ENCODE measurements around the gene PSMG4.

The PSMG4 gene

GRCh38 chr6:3283641-3284435 is 25.1 kb downstream of the PSMG4 start:
- peak in 12 of 42 donors; percentile 1 to 30 (median 8) for DNase-seq
- intact Hi-C loops (cut with DNase I) = loop anchor here (5.0 to 10.0 kb wide), 3 partner anchors 51 to 711 kb away; no protein-coding TSS in a partner anchor

GRCh38 chr6:3284436-3284876 is 25.7 kb downstream of the PSMG4 start:
- DNase-seq = peak; percentile 42 to 85 (median 70)

GRCh38 chr6:3285049-3285639 is 26.4 kb downstream of the PSMG4 start:
- intact Hi-C loops (cut with DNase I) = loop anchor here (5.0 to 10.0 kb wide), 3 partner anchors 50 to 710 kb away; partner anchors contain the start of gene SLC22A23

More at GRCh38 chr6:3284436-3284876, 25.7 kb downstream of the PSMG4 start:
- intact Hi-C loops (cut with DNase I) = loop anchor here (5.0 to 10.0 kb wide), 3 partner anchors 50 to 710 kb away; no protein-coding TSS in a partner anchor

GRCh38 chr6:3285732-3286131 is 27.0 kb downstream of the PSMG4 start:
- intact Hi-C loops (cut with DNase I) = loop anchor here (5.0 to 10.0 kb wide), 3 partner anchors 49 to 709 kb away; partner anchors contain the start of gene SLC22A23
- peak in 10 of 42 donors; percentile 1 to 29 (median 7) for DNase-seq

More at GRCh38 chr6:3285049-3285639, 26.4 kb downstream of the PSMG4 start:
- DNase-seq = peak in 23 of 42 donors; percentile 3 to 69 (median 34)

GRCh38 chr6:3286641-3287171 is 28.0 kb downstream of the PSMG4 start:
- peak in 14 of 42 donors; percentile 2 to 36 (median 12) for DNase-seq
- intact Hi-C loops (cut with DNase I) = loop anchor here (5.0 to 10.0 kb wide), 3 partner anchors 48 to 708 kb away; partner anchors contain the start of gene SLC22A23

DNA sequence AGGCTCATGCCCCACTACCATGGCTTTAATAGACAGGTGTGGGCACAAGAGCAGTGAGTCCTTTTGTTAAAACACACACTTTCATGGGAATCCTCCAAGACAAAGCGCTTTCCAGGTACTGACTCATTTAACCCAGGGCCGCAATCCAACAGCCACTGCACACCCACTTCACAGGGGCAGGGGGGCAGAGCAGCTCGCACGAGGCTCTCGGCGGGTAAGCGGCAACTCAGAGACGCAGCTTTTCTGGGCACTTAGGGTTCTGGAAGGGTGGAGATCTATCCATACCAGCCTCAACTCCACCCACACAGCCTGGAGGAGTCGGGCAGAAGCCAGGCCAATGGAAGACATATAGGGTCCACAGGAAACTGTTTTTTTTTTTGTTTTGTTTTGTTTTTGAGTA is 28.6 kb downstream of the PSMG4 start:
- DNase-seq = peak in 15 of 42 donors; percentile 3 to 54 (median 20)
- intact Hi-C loops (cut with DNase I) = loop anchor here (5.0 to 10.0 kb wide), 3 partner anchors 47 to 707 kb away; partner anchors contain the start of gene SLC22A23

- intact Hi-C loops (cut with DNase I) = loop anchor here (5.0 to 10.0 kb wide), 3 partner anchors 47 to 707 kb away; partner anchors contain the start of gene SLC22A23
- DNase-seq = peak in 14 of 42 donors; percentile 1 to 25 (median 8)
Measured at GRCh38 chr6:3287976-3288707, 29.4 kb downstream of the PSMG4 start.

- peak in 16 of 42 donors; percentile 2 to 34 (median 12) for DNase-seq
- intact Hi-C loops (cut with DNase I) = loop anchor here (5.0 to 10.0 kb wide), 3 partner anchors 46 to 706 kb away; partner anchors contain the start of gene SLC22A23
Measured at GRCh38 chr6:3288711-3289663, 30.2 kb downstream of the PSMG4 start.

- DNase-seq = peak in 11 of 42 donors; percentile 4 to 35 (median 15)
- intact Hi-C loops (cut with DNase I) = loop anchor here (5.0 to 10.0 kb wide), 3 partner anchors 45 to 705 kb away; partner anchors contain the start of gene SLC22A23
Measured at GRCh38 chr6:3289664-3290055, 30.9 kb downstream of the PSMG4 start.

DNA sequence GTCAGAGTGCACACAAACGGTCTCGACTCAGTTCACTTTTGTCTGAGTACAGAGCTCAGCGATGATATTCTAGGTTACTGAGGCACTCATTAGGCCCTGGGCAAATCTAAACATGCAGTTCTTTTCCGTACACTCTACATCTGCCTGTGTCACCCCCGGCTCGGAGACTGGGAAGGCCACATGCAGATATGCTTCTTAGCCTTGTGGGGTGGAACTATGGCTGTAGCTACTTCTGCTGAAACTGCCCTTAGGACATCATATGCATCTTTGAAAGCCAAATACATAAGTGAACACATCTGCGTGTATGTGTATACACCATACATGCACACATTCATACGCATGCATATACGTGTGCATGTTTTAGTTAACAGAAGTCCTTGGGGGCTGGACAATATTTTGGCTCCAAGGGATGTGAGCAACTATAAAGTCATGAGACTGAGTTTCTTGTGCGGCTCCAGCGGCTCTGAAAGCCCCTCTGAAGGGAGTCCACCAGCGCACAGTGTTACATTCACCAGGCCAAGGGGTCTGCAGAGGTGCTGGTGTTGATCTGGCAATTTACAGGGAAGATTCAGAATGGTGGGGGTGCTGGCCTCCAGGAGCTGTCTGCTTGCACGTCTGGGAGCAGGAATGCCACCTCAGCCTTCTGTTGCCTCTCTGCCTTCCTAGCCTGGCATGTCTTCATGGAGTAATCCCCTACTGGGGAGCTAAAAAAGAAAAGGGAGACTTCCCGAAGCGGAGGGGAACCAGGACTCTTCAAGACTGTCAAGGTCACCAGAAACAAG is 31.6 kb downstream of the PSMG4 start:
- peak in 12 of 42 donors; percentile 1 to 28 (median 10) for DNase-seq
- intact Hi-C loops (cut with DNase I) = no loop called here

GRCh38 chr6:3290931-3291211 is 32.1 kb downstream of the PSMG4 start:
- intact Hi-C loops (cut with DNase I) = no loop called here
- DNase-seq = peak in 8 of 42 donors; percentile 2 to 21 (median 7)

- intact Hi-C loops (cut with DNase I) = no loop called here
- peak in 5 of 42 donors; percentile 0 to 21 (median 7) for DNase-seq
Measured at GRCh38 chr6:3291346-3291745, 32.6 kb downstream of the PSMG4 start.

GRCh38 chr6:3291987-3292386 is 33.2 kb downstream of the PSMG4 start:
- peak in 6 of 42 donors; percentile 0 to 12 (median 8) for DNase-seq
- intact Hi-C loops (cut with DNase I) = no loop called here

- peak in 10 of 42 donors; percentile 1 to 37 (median 10) for DNase-seq
- intact Hi-C loops (cut with DNase I) = no loop called here
Measured at GRCh38 chr6:3292431-3293197, 33.9 kb downstream of the PSMG4 start.

DNA sequence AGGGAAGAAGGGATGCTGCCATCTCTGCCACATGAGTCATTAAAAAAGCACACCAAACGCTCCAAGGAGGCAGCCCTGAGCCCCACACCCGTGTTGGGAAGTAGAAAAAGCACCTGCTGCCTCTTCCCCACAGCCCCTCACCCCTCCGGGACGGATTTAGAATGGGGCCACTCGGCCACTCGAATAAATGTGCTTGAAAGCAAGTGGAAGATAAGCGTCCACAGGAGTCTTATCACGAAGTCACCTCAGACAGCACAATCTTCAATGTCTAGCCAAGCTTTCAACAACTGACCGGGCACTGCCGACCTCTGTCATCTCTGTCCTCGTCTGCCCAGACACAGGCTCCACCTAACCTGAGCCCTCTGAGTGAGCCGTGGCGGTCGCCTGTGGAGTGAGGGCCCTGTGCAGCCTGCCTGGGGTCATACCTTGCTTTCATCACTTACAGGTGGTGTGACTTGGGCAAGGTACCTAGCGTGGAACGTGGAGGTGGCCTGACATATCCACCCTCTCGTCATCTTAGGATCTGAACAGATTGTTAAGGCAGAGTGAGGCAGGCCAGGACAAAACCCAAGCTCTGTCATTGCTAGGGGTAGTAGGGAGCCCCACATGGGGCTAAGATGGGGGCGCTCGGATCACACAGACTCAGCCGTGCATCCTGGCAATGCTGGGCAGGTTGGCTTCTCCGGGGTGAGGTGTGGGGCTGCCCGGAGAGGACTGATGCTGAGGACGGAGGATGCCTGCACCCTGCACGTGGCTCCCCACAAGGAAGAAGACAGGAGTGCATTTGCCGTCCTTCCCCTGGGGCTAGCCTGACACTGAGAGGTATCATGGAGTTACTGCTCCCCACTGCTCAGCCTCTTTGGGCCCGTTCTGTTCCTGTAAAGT is 34.8 kb downstream of the PSMG4 start:
- peak in 14 of 42 donors; percentile 2 to 35 (median 10) for DNase-seq
- intact Hi-C loops (cut with DNase I) = no loop called here
